A673 (cell line): ENCODE data around the gene TMOD1. TPM values are rescaled to one million over a fixed set of nuclear protein-coding genes. Genes with fewer than 3 reads are reported as not detected.
A peak's percentile ranks its signal among the peaks of the same experiment; 100 is the strongest.

Source experiments
- BruUV-seq: library from RNA; stranded (reverse); fragments of 400-500 nt; replicated peaks from 2 replicates; lab custom pipeline; 2021; lab: Mats Ljungman, UMichigan
- CTCF ChIA-PET: fragments of 300-600 bp; sonication (Branson Sonifier 250); formaldehyde crosslinking; loops from one replicate; lab custom pipeline; 2022; ENCODE audit warnings: antibody characterized with exemption; lab: Charles Lee
- POLR2A ChIA-PET: fragments of 300-600 bp; sonication (Branson Sonifier 250); formaldehyde crosslinking; loops from one replicate; lab custom pipeline; 2022; ENCODE audit warnings: antibody characterized with exemption; ENCODE audit not compliant: low non-redundant PET; lab: Charles Lee
- DNase-seq: peaks from one replicate; pipeline ENCODE4 v3.0.0-alpha.2; 2015; ENCODE audit warnings: low spot score
- H3K27ac ChIP-seq: fragments of 200-600 bp; sonication (generic); 2 replicates; pipeline ENCODE4 v1.5.1; 2016; ENCODE audit warnings: mixed run types, low read depth, mild to moderate bottlenecking, mixed read lengths, antibody characterized with exemption, low read length; ENCODE audit not compliant: poor library complexity, severe bottlenecking
- H3K27me3 ChIP-seq: fragments of 200-600 bp; sonication (generic); replicated peaks from 2 replicates; pipeline ENCODE4 v1.6.1; 2017; ENCODE audit warnings: mixed run types, low read depth, mild to moderate bottlenecking, mixed read lengths, antibody characterized with exemption, low read length; ENCODE audit not compliant: insufficient read depth, poor library complexity
- H3K36me3 ChIP-seq: fragments of 200-600 bp; sonication (generic); 2 replicates; pipeline ENCODE4 v1.6.1; 2016; ENCODE audit warnings: mixed run types, mild to moderate bottlenecking, mixed read lengths, antibody characterized with exemption, low read length; ENCODE audit not compliant: insufficient read depth, poor library complexity, severe bottlenecking
- H3K4me1 ChIP-seq: fragments of 200-600 bp; sonication (generic); 2 replicates; pipeline ENCODE4 v1.6.1; 2017; ENCODE audit warnings: mixed run types, mild to moderate bottlenecking, mixed read lengths, antibody characterized with exemption, low read length; ENCODE audit not compliant: insufficient read depth, poor library complexity, severe bottlenecking
- H3K4me3 ChIP-seq: fragments of 200-600 bp; sonication (generic); 2 replicates; pipeline ENCODE4 v1.5.1; 2016; ENCODE audit warnings: low read depth, mixed run types, mild to moderate bottlenecking, mixed read lengths, low read length; ENCODE audit not compliant: poor library complexity, severe bottlenecking
- H3K9me3 ChIP-seq: fragments of 200-600 bp; sonication (generic); 2 replicates; pipeline ENCODE4 v1.6.1; 2016; ENCODE audit warnings: mixed run types, low read depth, mild to moderate bottlenecking, mixed read lengths, antibody characterized with exemption, low read length; ENCODE audit not compliant: poor library complexity, severe bottlenecking
- CTCF ChIP-seq: fragments of 300-800, 200-600 bp; sonication (generic); conservative IDR thresholded peaks from 2 replicates; pipeline ENCODE4 v1.5.1; 2017; ENCODE audit warnings: low read depth, mild to moderate bottlenecking, antibody characterized with exemption, low read length, moderate library complexity, mixed read lengths
- EZH2 ChIP-seq: fragments of 200-600 bp; sonication (generic); IDR thresholded peaks from 2 replicates; pipeline ENCODE4 v1.6.1; 2017; ENCODE audit warnings: borderline replicate concordance, low read depth, mild to moderate bottlenecking, mixed read lengths, antibody characterized with exemption, low read length; ENCODE audit not compliant: poor library complexity, severe bottlenecking
- intact Hi-C: fragments of 100-400 bp; cut with micrococcal nuclease; formaldehyde crosslinking; loops from one replicate; pipeline ENCODE4 v1.10.0; 2022; ENCODE audit not compliant: unreplicated experiment
- total RNA-seq: library from RNA; stranded (reverse); gene quantifications from 2 replicates; pipeline ENCODE4 v1.2.3, GENCODE V29; 2021

Gene TMOD1
- total RNA-seq, 1 experiment from 2014 or later, result 0.09 TPM

DNA sequence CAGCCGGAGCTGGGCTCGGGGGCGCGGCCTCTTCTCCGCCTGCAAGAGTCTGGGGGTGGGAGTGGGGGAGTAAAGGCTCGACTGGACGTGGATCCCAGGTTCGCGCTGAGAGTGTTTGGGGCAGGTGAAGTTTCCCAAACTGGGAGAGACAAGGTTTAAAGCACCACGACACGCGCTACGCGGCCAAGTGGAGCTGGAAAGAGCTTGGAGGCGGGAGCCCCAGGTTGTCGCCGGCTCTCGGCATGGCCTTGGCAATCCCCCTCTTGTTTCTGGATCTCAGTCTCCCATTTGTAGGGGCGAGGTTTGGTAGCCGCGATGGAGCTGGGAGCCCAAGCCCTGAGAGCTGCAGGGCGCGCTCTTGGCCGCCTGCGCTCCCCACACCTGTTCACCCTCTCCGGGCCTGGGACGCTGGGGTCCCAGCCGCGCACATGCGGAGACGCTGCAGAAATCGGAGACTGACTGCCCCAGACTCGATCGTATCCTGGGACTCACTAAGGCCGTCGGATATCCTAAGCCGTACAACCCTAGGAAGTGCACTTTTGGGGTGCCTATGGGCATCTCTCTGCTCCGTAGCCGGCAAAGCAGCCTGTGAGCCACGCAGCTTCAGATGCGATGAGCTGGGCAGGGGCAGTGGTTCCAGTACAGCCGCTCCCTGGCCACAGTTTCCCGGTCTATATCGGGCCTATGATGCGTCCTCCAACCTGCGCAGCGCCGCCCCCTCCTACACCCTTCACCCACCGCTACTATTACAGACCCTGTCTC, 937 bp downstream of the TMOD1 start:
- intact Hi-C loops, result no loop called here

GRCh38 chr9:97502984-97503861, 1.8 kb downstream of the TMOD1 start:
- Histone ChIP-seq H3K4me1 (peaks cover 7% of the 10 kb centered on the region), H3K36me3 (no peaks in the 10 kb centered on the region), H3K27me3 (peaks cover 70% of the 10 kb centered on the region), H3K9me3 (no peaks in the 10 kb centered on the region), H3K4me3 (no peak overlapping the region), H3K27ac (no peak overlapping the region)
- TF ChIP-seq CTCF, result no peak
- CTCF ChIA-PET, result interaction anchor here (0.7 kb wide), 1 partner anchor 34 kb away, joined by 6 read pairs; no protein-coding TSS in a partner anchor
- no peak for DNase-seq
- POLR2A ChIA-PET, result no interaction called here
- BruUV-seq, result no TSS peak
- intact Hi-C loops, result no loop called here

More for the DNA sequence above, 937 bp downstream of the TMOD1 start:
- Histone ChIP-seq H3K4me3 (peak overlapping the region; percentile 45), H3K36me3 (no peaks in the 10 kb centered on the region), H3K27ac (no peak overlapping the region), H3K27me3 (peaks cover 70% of the 10 kb centered on the region), H3K4me1 (peaks cover 7% of the 10 kb centered on the region), H3K9me3 (no peaks in the 10 kb centered on the region)
- ChIA-PET CTCF (interaction anchor here (0.5 to 0.7 kb wide), 2 partner anchors 32 to 35 kb away, joined by 3 to 6 read pairs; no protein-coding TSS in a partner anchor), POLR2A (no interaction called here)
- no peak for DNase-seq
- no peak for TF ChIP-seq CTCF
- TF ChIP-seq EZH2, result peak; percentile 43
- no TSS peak for BruUV-seq

GRCh38 chr9:97503862-97504210, 2.4 kb downstream of the TMOD1 start:
- no TSS peak for BruUV-seq
- TF ChIP-seq EZH2 (no peak), CTCF (no peak)
- no peak overlapping the region for H3K27ac ChIP-seq
- DNase-seq, result no peak
- intact Hi-C loops, result no loop called here
- H3K4me1 ChIP-seq, result peaks cover 7% of the 10 kb centered on the region
- H3K9me3 ChIP-seq, result no peaks in the 10 kb centered on the region
- H3K27me3 ChIP-seq, result peaks cover 70% of the 10 kb centered on the region
- POLR2A ChIA-PET, result no interaction called here
- no peak overlapping the region for H3K4me3 ChIP-seq
- no peaks in the 10 kb centered on the region for H3K36me3 ChIP-seq
- CTCF ChIA-PET, result no interaction called here
